ENCODE data around the gene OR51F2.
"Not testable (repeated sequence)": the region's sequence is repeated elsewhere in the genome, so short reads cannot be mapped to it uniquely, and the experiment has no call there.

OR51F2 gene

DNA sequence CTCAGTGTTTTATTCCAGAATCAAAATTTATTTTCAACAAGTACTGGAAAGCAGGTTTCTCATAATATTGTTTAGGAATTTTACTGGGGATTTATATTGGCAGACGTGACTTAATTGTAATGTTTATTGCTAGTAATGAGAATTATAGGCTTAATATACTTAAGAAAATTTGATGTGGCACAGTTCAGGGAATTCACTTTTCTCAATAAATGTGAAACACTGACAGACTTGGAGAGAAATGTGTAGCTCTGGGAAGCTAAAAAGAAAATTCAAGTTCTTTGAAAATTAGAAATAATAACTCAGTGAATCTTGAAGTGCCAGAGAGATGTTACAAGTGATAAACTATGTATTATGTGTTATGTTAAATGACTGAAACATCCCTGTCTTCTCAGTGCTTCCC, at the start of gene OR51F2:
Gene OR51F2 (plus strand): TSS at position 301 of the 400 bp plus-strand sequence. CDS start 101 bp downstream, outside the sequence.
- DNase-seq, result no peak

DNA sequence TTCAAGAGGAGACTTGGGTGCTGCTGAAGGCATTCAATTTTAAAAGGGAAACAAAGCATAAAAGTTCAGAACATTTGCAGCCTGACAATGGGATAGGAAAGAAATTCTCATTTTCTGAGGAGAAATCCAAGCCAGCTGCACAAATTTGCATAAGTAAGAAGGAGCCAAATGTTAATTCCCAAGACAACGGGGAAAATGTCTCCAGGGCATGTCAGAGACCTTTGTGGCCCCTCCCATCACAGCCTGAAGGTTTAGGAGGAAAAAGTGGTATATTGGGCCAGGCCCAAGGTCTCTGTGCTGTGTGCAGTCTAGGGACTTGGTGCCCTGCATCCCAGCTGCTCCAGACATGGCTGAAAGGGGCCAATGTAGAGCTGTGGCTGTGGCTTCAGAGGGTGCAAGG, 38.7 kb upstream of the OR51F2 start:
- DNase-seq, result no peak

GRCh38 chr11:4797206-4797605, 23.9 kb upstream of the OR51F2 start:
- DNase-seq, result no peak

GRCh38 chr11:4798427-4799183, 22.5 kb upstream of the OR51F2 start:
- DNase-seq, result no peak

GRCh38 chr11:4801316-4801715, 19.8 kb upstream of the OR51F2 start:
- DNase-seq, result not testable (repeated sequence)

- DNase-seq, result no peak
These were observed 16.8 kb upstream of the OR51F2 start, which contains the start of gene OR52R1 for GRCh38 chr11:4804280-4804679. Gene OR52R1, minus strand, starts transcription at chr11:4804380. Its CDS starts 0 bp downstream, at chr11:4804380.

- no peak for DNase-seq
These were observed 12.6 kb upstream of the OR51F2 start for GRCh38 chr11:4808476-4808875.

DNA sequence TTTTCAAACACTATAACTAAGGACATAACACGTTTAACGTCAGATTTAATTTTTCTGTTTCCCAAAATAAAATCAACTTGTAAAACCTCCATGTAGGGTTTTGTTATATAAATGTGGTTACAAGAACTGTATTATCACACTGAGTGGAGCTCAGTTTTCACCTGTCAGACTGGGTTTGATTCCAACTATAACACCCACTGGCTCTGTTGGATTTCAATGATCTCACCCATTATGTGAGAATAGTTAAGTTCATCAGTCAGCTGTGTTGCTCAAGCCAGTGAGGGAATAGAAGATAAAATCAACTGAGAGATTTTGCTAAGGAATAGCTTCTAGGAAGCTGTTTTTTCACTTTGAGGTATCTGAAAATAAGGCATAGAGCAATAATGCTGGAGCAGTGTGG, 11.9 kb upstream of the OR51F2 start:
- DNase-seq, result no peak

- DNase-seq, result no peak
These were observed 4.0 kb downstream of the OR51F2 start for GRCh38 chr11:4825132-4825531.

- peak in 1 of 2 experiments; percentile 8 for DNase-seq
These were observed 5.3 kb downstream of the OR51F2 start for GRCh38 chr11:4826425-4826824.

- no peak for DNase-seq
These were observed 9.2 kb downstream of the OR51F2 start for GRCh38 chr11:4830346-4830745.

- no peak for DNase-seq
These were observed 9.8 kb downstream of the OR51F2 start for GRCh38 chr11:4830909-4831308.

DNA sequence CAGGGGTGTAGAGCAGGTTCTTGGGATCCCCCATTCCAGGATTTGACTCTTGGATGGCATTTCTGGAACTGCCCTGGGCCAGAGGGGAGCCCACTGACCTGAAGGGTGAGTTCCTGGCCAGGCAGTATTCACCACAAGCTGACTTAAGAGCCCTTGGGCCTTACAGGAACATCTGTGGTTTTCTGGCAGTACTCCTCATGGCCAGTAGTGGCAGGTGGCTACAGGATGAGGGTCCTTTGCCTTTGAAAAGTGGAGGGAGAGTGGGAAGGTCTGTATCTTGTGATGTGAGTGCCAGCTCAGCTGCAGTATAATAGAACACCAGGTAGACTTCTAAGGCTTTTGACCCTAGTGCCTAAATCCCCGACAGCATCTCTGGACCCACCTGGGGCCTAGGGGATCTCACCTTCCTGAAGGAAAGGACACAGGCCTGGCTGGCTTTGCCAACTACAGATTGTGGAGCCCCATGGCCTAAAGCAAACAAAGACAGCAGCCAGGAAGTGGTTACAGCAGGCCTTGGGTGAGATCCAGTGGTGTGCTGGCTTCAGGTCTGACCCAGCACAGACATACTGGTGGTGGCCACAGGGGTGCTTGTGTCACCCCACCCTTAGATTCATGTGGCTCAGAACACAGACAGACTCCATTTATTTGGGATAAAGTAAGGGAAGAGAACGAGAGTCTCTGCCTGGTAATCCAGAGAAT, 18.9 kb downstream of the OR51F2 start:
- no peak for DNase-seq

GRCh38 chr11:4848908-4849532, 27.9 kb downstream of the OR51F2 start, which contains the start of gene OR51S1:
Gene OR51S1, minus strand, starts transcription at chr11:4849208. Its CDS starts 0 bp downstream, at chr11:4849208.
- DNase-seq, result no peak

DNA sequence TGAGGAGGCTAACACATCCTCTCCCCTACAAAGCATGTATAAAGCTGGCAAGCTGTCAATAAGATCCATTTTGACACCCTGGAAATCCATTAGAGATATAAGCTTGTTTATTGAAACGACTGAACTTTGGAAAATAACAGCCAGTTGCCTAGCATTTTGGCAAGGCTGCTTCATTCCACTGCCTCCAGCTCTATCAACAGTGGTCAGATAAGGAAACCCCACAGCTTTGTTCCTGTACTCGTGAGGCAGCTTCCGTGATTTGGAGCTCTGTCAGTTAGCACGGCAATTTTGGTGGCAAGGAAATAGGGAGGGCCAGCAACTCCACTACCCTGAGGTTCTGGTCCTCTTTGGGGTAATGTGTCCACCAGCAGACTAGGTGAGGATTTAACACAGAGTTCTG, 29.9 kb downstream of the OR51F2 start:
- no peak for DNase-seq

GRCh38 chr11:4854286-4854685, 33.2 kb downstream of the OR51F2 start:
- DNase-seq, result not testable (repeated sequence)

GRCh38 chr11:4862447-4863236, 41.5 kb downstream of the OR51F2 start:
- DNase-seq, result no peak

GRCh38 chr11:4863876-4864275, 42.8 kb downstream of the OR51F2 start:
- DNase-seq, result no peak

GRCh38 chr11:4865855-4866254, 44.7 kb downstream of the OR51F2 start:
- DNase-seq, result no peak

All from NCI-H187 (cell line).